Measurements from ENCODE around the gene SNAPC4.
A peak's percentile ranks its signal among the peaks of the same experiment; 100 is the strongest.
"Not testable (repeated sequence)": the region's sequence is repeated elsewhere in the genome, so short reads cannot be mapped to it uniquely, and the experiment has no call there.

Gene SNAPC4

GRCh38 chr9:136410500-136411287, 10.7 kb upstream of the SNAPC4 start, which contains the start of the genes ENTR1 and PMPCA:
Gene ENTR1 (minus strand): TSS chr9:136410614. CDS start chr9:136410397, 217 bp downstream.
Gene PMPCA (plus strand): TSS chr9:136410658. CDS start chr9:136410669, 11 bp downstream.
- DNase-seq (ENCODE audit: low read depth), result peak; percentile 71

- DNase-seq (ENCODE audit: low read depth), result no peak
Measured at GRCh38 chr9:136409557-136410455, 9.8 kb upstream of the SNAPC4 start.

DNA sequence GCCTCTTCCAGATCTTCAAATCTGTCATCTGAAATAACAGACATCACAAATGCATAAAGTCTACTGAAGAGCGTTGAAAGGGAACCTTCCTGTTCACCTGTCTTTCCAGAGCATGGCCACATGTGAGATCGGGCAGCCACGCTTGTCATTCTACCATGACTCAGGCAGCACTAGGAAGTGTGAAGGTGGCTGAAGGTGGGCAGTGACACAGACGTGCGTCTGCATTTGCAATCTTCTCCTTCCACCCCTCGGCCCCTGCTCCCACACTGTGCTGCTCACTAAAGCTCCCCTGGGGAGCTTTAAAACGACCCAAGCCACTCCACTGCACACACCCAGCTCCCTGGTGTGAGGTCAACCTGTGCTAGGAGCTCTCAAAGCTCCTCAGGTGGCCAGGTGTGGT, 7.9 kb upstream of the SNAPC4 start:
- no peak for DNase-seq (ENCODE audit: low read depth)

DNA sequence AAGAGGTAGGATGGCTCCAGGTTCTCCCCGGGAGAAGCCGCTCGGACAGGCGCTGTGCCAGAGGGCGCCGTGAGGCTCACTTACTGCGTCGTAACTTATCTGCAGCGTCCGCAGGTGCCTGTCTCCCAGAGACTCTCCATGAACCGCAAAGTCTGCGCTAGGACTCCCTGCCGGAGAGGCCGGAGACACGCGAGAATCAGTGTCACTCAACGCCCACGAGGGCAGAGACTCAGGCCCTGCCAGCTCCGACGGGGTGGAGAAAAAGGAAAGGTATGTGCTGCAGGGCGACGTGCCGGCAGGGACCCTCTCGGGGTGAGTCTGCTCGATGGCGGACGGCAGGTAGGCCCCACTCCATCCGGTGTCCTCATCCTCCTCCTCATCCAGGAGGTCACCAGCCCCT, 7.1 kb upstream of the SNAPC4 start:
- DNase-seq (ENCODE audit: low read depth), result not testable (repeated sequence)

DNA sequence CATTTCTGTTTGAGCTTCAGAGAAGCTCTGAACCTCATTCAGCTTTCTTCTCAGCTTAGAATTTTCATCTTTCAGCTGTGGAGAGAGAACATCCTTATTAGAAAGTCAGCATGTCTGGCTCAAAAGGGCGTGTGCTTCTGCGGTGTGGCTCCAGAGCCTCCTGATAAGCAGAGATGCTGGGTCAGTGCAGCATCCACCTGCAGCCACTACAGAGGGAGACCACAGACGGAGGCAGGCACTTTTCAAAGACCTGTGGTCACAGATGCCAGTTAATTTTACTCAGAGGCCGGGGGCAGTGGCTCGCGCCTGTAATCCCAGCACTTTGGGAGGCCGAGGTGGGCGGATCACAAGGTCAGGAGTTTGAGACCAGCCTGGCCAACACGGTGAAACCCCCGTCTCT, 5.9 kb upstream of the SNAPC4 start:
- DNase-seq (ENCODE audit: low read depth), result not testable (repeated sequence)

- DNase-seq (ENCODE audit: low read depth), result no peak
Measured at GRCh38 chr9:136405481-136405880, 5.5 kb upstream of the SNAPC4 start.

- DNase-seq (ENCODE audit: low read depth), result no peak
Measured at GRCh38 chr9:136404801-136405136, 4.8 kb upstream of the SNAPC4 start.

- DNase-seq (ENCODE audit: low read depth), result no peak
Measured at GRCh38 chr9:136403915-136404800, 4.2 kb upstream of the SNAPC4 start.

GRCh38 chr9:136403538-136403914, 3.6 kb upstream of the SNAPC4 start:
- no peak for DNase-seq (ENCODE audit: low read depth)

- no peak for DNase-seq (ENCODE audit: low read depth)
Measured at GRCh38 chr9:136402067-136402466, 2.1 kb upstream of the SNAPC4 start.

- no peak for DNase-seq (ENCODE audit: low read depth)
Measured at GRCh38 chr9:136401173-136401922, 1.4 kb upstream of the SNAPC4 start.

- no peak for DNase-seq (ENCODE audit: low read depth)
Measured at GRCh38 chr9:136399176-136400037, 563 bp downstream of the SNAPC4 start.

DNA sequence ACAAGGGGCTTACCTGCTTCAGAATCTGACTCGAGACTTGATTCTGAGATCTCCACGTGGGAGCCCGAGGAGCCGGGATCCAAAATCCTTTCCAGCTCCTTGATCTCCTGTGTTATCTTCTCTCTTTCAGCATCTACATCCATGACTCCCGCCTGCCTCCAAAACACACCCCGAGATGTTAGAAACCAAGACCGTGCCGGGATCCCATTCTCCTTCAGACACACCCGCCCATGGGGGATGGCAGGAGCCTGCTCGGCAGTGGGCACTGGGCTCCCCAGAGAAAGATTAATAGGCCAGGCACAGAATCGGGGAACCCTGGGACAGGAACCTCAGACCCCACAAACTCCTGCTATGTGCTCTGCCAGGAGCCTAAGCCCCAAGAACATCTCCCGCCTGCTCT, 1.7 kb downstream of the SNAPC4 start:
- DNase-seq (ENCODE audit: low read depth), result no peak

DNA sequence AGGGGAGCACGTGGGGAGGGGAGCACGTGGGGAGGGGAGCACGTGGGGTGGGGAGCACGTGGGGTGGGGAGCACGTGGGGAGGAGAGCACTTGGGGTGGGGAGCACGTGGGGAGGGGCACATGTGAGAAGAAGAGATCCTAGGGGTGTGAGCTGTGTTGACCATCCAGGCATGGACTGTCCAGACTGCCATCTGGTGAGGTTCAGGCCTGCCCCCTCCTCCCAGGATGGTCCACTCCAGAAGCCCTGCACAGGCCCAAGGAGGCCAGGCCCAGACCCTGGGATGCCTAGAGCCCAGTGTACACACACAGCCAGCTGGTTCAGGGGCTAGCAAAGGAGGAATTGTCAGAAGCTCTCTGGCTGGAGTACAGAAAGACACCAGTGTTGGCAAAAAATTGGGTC, 2.3 kb downstream of the SNAPC4 start:
- no peak for DNase-seq (ENCODE audit: low read depth)

DNA sequence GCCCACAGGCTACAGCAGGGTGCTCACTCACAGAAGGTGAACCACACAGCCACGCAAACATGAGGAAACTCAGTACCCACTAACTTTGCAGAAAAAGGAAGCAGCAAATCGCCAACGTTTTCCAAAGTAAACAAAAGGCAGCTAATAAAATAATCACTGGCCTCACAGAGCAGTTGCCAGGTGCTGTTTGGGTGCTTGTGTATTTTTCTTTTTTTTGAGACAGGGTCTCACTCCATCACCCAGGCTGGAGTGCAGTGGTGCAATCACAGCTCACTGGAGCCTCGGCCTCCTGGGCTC, 3.8 kb downstream of the SNAPC4 start:
- DNase-seq (ENCODE audit: low read depth), result no peak

- no peak for DNase-seq (ENCODE audit: low read depth)
Measured at GRCh38 chr9:136395345-136396218, 4.4 kb downstream of the SNAPC4 start.

- no peak for DNase-seq (ENCODE audit: low read depth)
Measured at GRCh38 chr9:136395020-136395340, 5.0 kb downstream of the SNAPC4 start.

DNA sequence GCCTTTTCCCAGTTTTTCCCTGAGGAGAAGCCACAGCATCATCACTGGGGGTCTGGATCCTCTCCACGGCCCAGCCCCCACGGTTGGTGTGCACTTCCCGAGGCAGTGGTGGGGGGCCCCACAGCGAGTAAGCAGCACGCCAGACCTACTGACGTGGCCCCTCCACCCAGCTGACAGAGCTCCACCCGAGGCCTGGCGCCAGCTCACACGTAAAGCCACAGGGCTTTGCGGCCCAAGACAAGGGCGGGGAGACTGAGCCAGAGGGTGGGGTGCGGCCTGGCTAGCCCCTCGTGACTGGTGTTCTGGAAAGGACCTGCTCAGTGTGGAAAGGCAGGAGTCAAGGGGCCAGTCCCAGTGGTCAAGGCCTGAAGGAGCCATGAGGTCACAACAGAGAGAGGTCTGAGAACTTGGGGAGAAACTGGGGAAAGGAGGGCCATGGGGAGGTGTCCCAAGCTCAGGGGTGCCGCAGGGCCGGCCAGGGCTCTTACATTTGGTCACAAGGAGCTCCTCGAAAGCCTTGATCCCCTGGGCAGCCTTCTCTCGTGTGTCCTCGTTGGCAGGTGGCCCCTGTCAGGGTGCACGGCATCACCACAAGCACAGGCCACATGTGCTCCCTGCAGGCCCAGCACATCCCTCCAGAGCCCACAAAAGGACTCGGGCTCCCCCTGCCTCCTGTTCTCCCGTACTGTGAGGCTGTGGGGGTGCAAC, 5.5 kb downstream of the SNAPC4 start:
- peak; percentile 44 for DNase-seq (ENCODE audit: low read depth)

DNA sequence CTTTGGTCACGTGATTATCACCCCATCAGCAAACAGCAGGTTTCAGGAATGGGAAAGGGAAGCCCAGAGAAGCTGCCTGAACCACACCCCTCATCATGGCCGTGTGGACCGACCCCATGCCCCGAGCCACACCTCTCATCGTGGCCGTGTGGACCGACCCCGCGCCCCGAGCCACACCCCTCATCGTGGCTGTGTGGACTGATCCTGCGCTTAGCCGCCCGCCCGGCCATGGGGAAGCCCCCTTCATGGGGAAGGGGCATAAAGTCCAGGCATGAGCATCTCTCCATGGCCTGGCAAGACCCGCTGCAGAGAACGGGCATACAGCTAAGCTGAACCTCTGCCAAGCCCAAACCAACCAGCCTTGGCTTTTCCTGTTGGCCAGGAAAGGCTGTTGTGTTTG, 6.4 kb downstream of the SNAPC4 start:
- DNase-seq (ENCODE audit: low read depth), result no peak
